CD14-positive monocyte (primary cell): ENCODE data around the gene ITPRIP. TPM values are rescaled to one million over a fixed set of nuclear protein-coding genes. Genes with fewer than 3 reads are reported as not detected.

Source experiments
- DNase-seq, 3 donors: peaks; one replicate each; pipeline ENCODE4 v3.0.0-alpha.2; 2011 to 2022
- H2AFZ ChIP-seq: 2 replicates; pipeline ENCODE4 v1.6.0; 2012; ENCODE audit warnings: mild to moderate bottlenecking, low read depth, low read length, inconsistent platforms; ENCODE audit not compliant: insufficient read depth, poor library complexity, severe bottlenecking
- H3K27ac ChIP-seq, 2 donors: 1 replicate in 1 of 2; 2 replicates in 1 of 2; pipeline ENCODE4 v1.5.1; 2012 to 2013; ENCODE audit warnings: low read length in 2 of 2, control low read depth in 1 of 2, inconsistent platforms in 1 of 2, low read depth in 1 of 2, mild to moderate bottlenecking in 1 of 2
- H3K27me3 ChIP-seq, 2 donors: one replicate each; pipeline versions ENCODE4 v1.6.0 to v1.6.1; 2011 to 2013; ENCODE audit warnings: low read length in 2 of 2; ENCODE audit not compliant: control insufficient read depth in 2 of 2, insufficient read depth in 2 of 2
- H3K36me3 ChIP-seq, 2 donors: replicated peaks in 1 of 2; 1 replicate in 1 of 2; 2 replicates in 1 of 2; pipeline versions ENCODE4 v1.5.1 to v1.6.1; 2012 to 2013; ENCODE audit warnings: low read length in 2 of 2, control low read depth in 1 of 2, inconsistent platforms in 1 of 2, mild to moderate bottlenecking in 1 of 2; ENCODE audit not compliant: insufficient read depth in 2 of 2, control insufficient read depth in 1 of 2
- H3K4me1 ChIP-seq, 2 donors: 1 replicate in 1 of 2; 2 replicates in 1 of 2; pipeline versions ENCODE4 v1.5.1 to v1.6.1; 2012 to 2013; ENCODE audit warnings: low read length in 2 of 2, control low read depth in 1 of 2, inconsistent platforms in 1 of 2, mild to moderate bottlenecking in 1 of 2, moderate library complexity in 1 of 2; ENCODE audit not compliant: insufficient read depth in 2 of 2, control insufficient read depth in 1 of 2
- H3K4me2 ChIP-seq: replicated peaks from 2 replicates; pipeline ENCODE3; 2012; ENCODE audit warnings: low read length, moderate library complexity, mild to moderate bottlenecking; ENCODE audit not compliant: poor library complexity, severe bottlenecking; ENCODE audit errors: extremely low read depth
- H3K4me3 ChIP-seq, 3 experiments: fragments of 200-600 bp in 1 of 3; sonication (generic) in 1 of 3; replicated peaks in 1 of 3; 1 replicate in 2 of 3; 2 replicates in 1 of 3; pipeline ENCODE4 v1.5.1; 2011 to 2013; ENCODE audit warnings: low read length in 3 of 3, mild to moderate bottlenecking in 3 of 3, control low read depth in 2 of 3, low read depth in 2 of 3, inconsistent platforms in 1 of 3, moderate library complexity in 1 of 3
- H3K79me2 ChIP-seq: 2 replicates; pipeline ENCODE4 v1.6.0; 2012; ENCODE audit warnings: mild to moderate bottlenecking, control low read depth, inconsistent platforms, low read length, moderate library complexity; ENCODE audit not compliant: insufficient read depth
- H3K9ac ChIP-seq: 2 replicates; pipeline ENCODE4 v1.6.0; 2017; ENCODE audit warnings: low read length, mild to moderate bottlenecking; ENCODE audit not compliant: insufficient read depth, poor library complexity, severe bottlenecking
- H3K9me3 ChIP-seq, 2 donors: replicated peaks in 1 of 2; 1 replicate in 1 of 2; 2 replicates in 1 of 2; pipeline versions ENCODE4 v1.5.1 to v1.6.1; 2012 to 2013; ENCODE audit warnings: low read length in 2 of 2, control low read depth in 1 of 2; ENCODE audit not compliant: control insufficient read depth in 1 of 2, insufficient read depth in 1 of 2
- H4K20me1 ChIP-seq: 2 replicates; pipeline ENCODE4 v1.6.0; 2012; ENCODE audit warnings: mild to moderate bottlenecking, low read length, control low read depth, moderate library complexity; ENCODE audit not compliant: insufficient read depth
- H3K27ac Mint-ChIP-seq, 7 donors: one replicate each; pipeline ENCODE4 v1.8.0; 2020; ENCODE audit warnings: mild to moderate bottlenecking in 7 of 7, mixed read lengths in 7 of 7, moderate library complexity in 6 of 7, inconsistent platforms in 2 of 7
- H3K27me3 Mint-ChIP-seq, 3 donors: one replicate each; pipeline ENCODE4 v1.8.0; 2021 to 2022; ENCODE audit warnings: low read depth in 3 of 3, mild to moderate bottlenecking in 3 of 3, mixed read lengths in 3 of 3, moderate library complexity in 3 of 3, inconsistent platforms in 1 of 3
- H3K36me3 Mint-ChIP-seq, 2 donors: one replicate each; pipeline ENCODE4 v1.8.0; 2020; ENCODE audit warnings: mixed read lengths in 2 of 2, inconsistent platforms in 1 of 2, mild to moderate bottlenecking in 1 of 2
- H3K4me1 Mint-ChIP-seq: one replicate; pipeline ENCODE4 v1.8.0; 2020; ENCODE audit warnings: mild to moderate bottlenecking, mixed read lengths
- H3K4me3 Mint-ChIP-seq, 2 donors: one replicate each; pipeline ENCODE4 v1.8.0; 2020; ENCODE audit warnings: mild to moderate bottlenecking in 2 of 2, mixed read lengths in 2 of 2, moderate library complexity in 1 of 2
- H3K9me3 Mint-ChIP-seq, 7 donors: one replicate each; pipeline ENCODE4 v1.8.0; 2020 to 2022; ENCODE audit warnings: mixed read lengths in 7 of 7, mild to moderate bottlenecking in 6 of 7, moderate library complexity in 6 of 7, inconsistent platforms in 2 of 7
- CTCF ChIP-seq: fragments of 200-600 bp; IDR thresholded peaks from one replicate; pipeline ENCODE4 v1.8.0; 2022; ENCODE audit warnings: antibody characterized with exemption, mild to moderate bottlenecking
- WGBS: methylation state at CpG from one replicate; pipeline ENCODE4 v1.1.5; 2013; ENCODE audit warnings: missing lambda C conversion rate; ENCODE audit not compliant: insufficient coverage; 5-methylcytosine and 5-hydroxymethylcytosine counted together
- intact Hi-C, 2 donors: fragments of 100-400 bp; cut with micrococcal nuclease; formaldehyde crosslinking; loops; one replicate each; pipeline versions ENCODE4 v1.15.0 to v1.15.1; 2023
- polyA plus RNA-seq, 3 donors: library from polyadenylated mRNA; depleted of rRNA in 1 of 3; unstranded in 2 of 3; stranded (reverse) in 1 of 3; fragments of 300-500 nt in 2 of 3; fragments of >200 nt in 1 of 3; fragmentation: Illumina TruSeq in 2 of 3; gene quantifications; 1 replicate in 2 of 3; 2 replicates in 1 of 3; pipeline ENCODE4 v1.2.3, GENCODE V29; 2012 to 2021

The ITPRIP gene
- polyA plus RNA-seq, 3 donors: 27.5 to 76.6 (median 35.7) TPM

- Mint-ChIP-seq H3K4me1 (peaks cover 92% of the 10 kb centered on the region), H3K4me3 (no peak overlapping the region), H3K36me3 (peaks cover 41 to 60% of the 10 kb centered on the region in 2 donors), H3K9me3 (no peaks in the 10 kb centered on the region), H3K27ac (peak overlapping the region in 5 of 7 donors; percentile 36 to 86 (median 53)), H3K27me3 (peaks cover 0 to 2% (median 2%) of the 10 kb centered on the region in 3 donors)
- H4K20me1 ChIP-seq: peaks cover 100% of the 10 kb centered on the region
- H2AFZ ChIP-seq: no peak overlapping the region
- peaks cover 92 to 95% of the 10 kb centered on the region in 2 donors for H3K4me1 ChIP-seq
- DNase-seq: no peak
- peak overlapping the region in 1 of 2 donors; percentile 35 for H3K27ac ChIP-seq
- no peaks in the 10 kb centered on the region for H3K27me3 ChIP-seq
- peaks cover 21 to 48% of the 10 kb centered on the region in 2 donors for H3K36me3 ChIP-seq
- H3K4me2 ChIP-seq: no peak overlapping the region
- H3K79me2 ChIP-seq: peaks cover 100% of the 10 kb centered on the region
- H3K9ac ChIP-seq: no peak overlapping the region
- H3K9me3 ChIP-seq: no peaks in the 10 kb centered on the region
- H3K4me3 ChIP-seq: no peak overlapping the region
- WGBS: 100% methylated on average over 4 of the region's 11 CpGs
- intact Hi-C loops: no loop called here
- TF ChIP-seq CTCF: no peak
These were observed 5.8 kb downstream of the ITPRIP start for GRCh38 chr10:104332243-104333031.

GRCh38 chr10:104331208-104331838 is 6.9 kb downstream of the ITPRIP start:
- intact Hi-C loops: no loop called here
- no peaks in the 10 kb centered on the region for H3K9me3 ChIP-seq
- DNase-seq: no peak
- H3K27me3 ChIP-seq: no peaks in the 10 kb centered on the region
- no peak overlapping the region for H3K9ac ChIP-seq
- no peak overlapping the region for H3K4me3 ChIP-seq
- H3K36me3 Mint-ChIP-seq: peaks cover 51 to 69% of the 10 kb centered on the region in 2 donors
- H3K4me2 ChIP-seq: peak overlapping the region; percentile 72
- TF ChIP-seq CTCF: no peak
- H3K27ac ChIP-seq: peak overlapping the region in 1 of 2 donors; percentile 86
- 97% methylated on average over 7 of the region's 9 CpGs for WGBS
- peaks cover 95% of the 10 kb centered on the region for H3K4me1 Mint-ChIP-seq
- peak overlapping the region; percentile 25 to 96 (median 91) for H3K27ac Mint-ChIP-seq
- no peaks in the 10 kb centered on the region for H3K9me3 Mint-ChIP-seq
- peaks cover 100% of the 10 kb centered on the region for H4K20me1 ChIP-seq
- H3K4me1 ChIP-seq: peaks cover 95 to 98% of the 10 kb centered on the region in 2 donors
- H2AFZ ChIP-seq: no peak overlapping the region
- peaks cover 0 to 2% (median 2%) of the 10 kb centered on the region in 3 donors for H3K27me3 Mint-ChIP-seq
- peaks cover 21 to 48% of the 10 kb centered on the region in 2 donors for H3K36me3 ChIP-seq
- H3K4me3 Mint-ChIP-seq: no peak overlapping the region
- H3K79me2 ChIP-seq: peaks cover 100% of the 10 kb centered on the region
